HCT116 (cell line): Measurements from ENCODE around the gene ESR2. TPM values are rescaled to one million over a fixed set of nuclear protein-coding genes. Genes with fewer than 3 reads are reported as not detected.
"Not testable (repeated sequence)": the region's sequence is repeated elsewhere in the genome, so short reads cannot be mapped to it uniquely, and the experiment has no call there.

Source experiments
- ATAC-seq: fragments of 200-7000 bp; cut with Tn5 transposase; 2 replicates; pipeline ENCODE4 v1.9.1; 2020; ENCODE audit warnings: mild to moderate bottlenecking, moderate library complexity
- BruUV-seq: library from RNA; stranded (reverse); fragments of 400-500 nt; replicated peaks from 2 replicates; lab custom pipeline; 2021; lab: Mats Ljungman, UMichigan
- CTCF ChIA-PET: fragments of 300-600 bp; sonication (Branson Sonifier 250); formaldehyde crosslinking; loops from one replicate; lab custom pipeline; 2021; ENCODE audit warnings: antibody characterized with exemption; lab: Charles Lee
- POLR2A ChIA-PET: fragments of 300-600, 350-600 bp; sonication (Branson Sonifier 250); formaldehyde crosslinking; loops from one replicate; lab custom pipeline; 2021; ENCODE audit warnings: antibody characterized with exemption; lab: Charles Lee
- RAD21 ChIA-PET, 2 experiments: fragments of 300-600 bp; sonication (Branson Sonifier 250); formaldehyde crosslinking; loops; one replicate each; lab custom pipeline; 2023; ENCODE audit warnings: low total read pairs in 2 of 2; ENCODE audit not compliant: uncharacterized antibody in 2 of 2, unreplicated experiment in 2 of 2, low non-redundant PET in 1 of 2; lab: Charles Lee
- DNase-seq: peaks from one replicate; pipeline ENCODE4 v3.0.0-alpha.2; 2010; ENCODE audit warnings: low read depth, low spot score
- H2AFZ ChIP-seq: fragments of 200-600 bp; shearing (Covaris generic), sonication (generic); 2 replicates; pipeline ENCODE4 v1.6.1; 2017; ENCODE audit warnings: low read depth, mixed run types, mixed read lengths, antibody characterized with exemption, low read length; ENCODE audit not compliant: poor library complexity, severe bottlenecking
- H3K27ac ChIP-seq: 2 replicates; pipeline ENCODE4 v1.5.1; 2012; ENCODE audit warnings: low read depth, low read length
- H3K27me3 ChIP-seq: fragments of 200-600 bp; sonication (generic); 2 replicates; pipeline ENCODE4 v1.6.1; 2016; ENCODE audit warnings: mixed run types, low read length, mixed read lengths; ENCODE audit not compliant: insufficient read depth
- H3K36me3 ChIP-seq, 2 experiments: fragments of 200-500 bp in 1 of 2; fragments of 200-600 bp in 1 of 2; sonication (Bioruptor generic) in 1 of 2; sonication (generic) in 1 of 2; 2 replicates each; pipeline versions ENCODE4 v1.5.1 to v1.6.1; 2014 to 2016; ENCODE audit warnings: low read length in 2 of 2, inconsistent platforms in 1 of 2, mixed read lengths in 1 of 2, mixed run types in 1 of 2; ENCODE audit not compliant: insufficient read depth in 2 of 2, control insufficient read depth in 1 of 2
- H3K4me1 ChIP-seq, 2 experiments: fragments of 200-600 bp in 1 of 2; sonication (generic) in 1 of 2; 2 replicates each; pipeline versions ENCODE4 v1.5.1 to v1.6.1; 2012 to 2017; ENCODE audit warnings: low read length in 2 of 2, inconsistent platforms in 1 of 2, mild to moderate bottlenecking in 1 of 2, mixed read lengths in 1 of 2, mixed run types in 1 of 2, moderate library complexity in 1 of 2; ENCODE audit not compliant: insufficient read depth in 2 of 2, control insufficient read depth in 1 of 2
- H3K4me2 ChIP-seq: fragments of 200-600 bp; sonication (generic); 2 replicates; pipeline ENCODE4 v1.6.1; 2017; ENCODE audit warnings: mixed run types, low read length, mixed read lengths
- H3K4me3 ChIP-seq, 2 experiments: fragments of 200-600 bp in 1 of 2; sonication (generic) in 1 of 2; replicated peaks in 1 of 2; 2 replicates each; pipeline ENCODE4 v1.5.1; 2011 to 2016; ENCODE audit warnings: low read length in 2 of 2, control low read depth in 1 of 2, low read depth in 1 of 2, mild to moderate bottlenecking in 1 of 2, mixed read lengths in 1 of 2, mixed run types in 1 of 2
- H3K79me2 ChIP-seq: fragments of 200-600 bp; sonication (generic); 2 replicates; pipeline ENCODE4 v1.6.1; 2017; ENCODE audit warnings: mild to moderate bottlenecking, mixed run types, low read length, moderate library complexity, mixed read lengths; ENCODE audit not compliant: insufficient read depth
- H3K9ac ChIP-seq: fragments of 200-600 bp; sonication (generic); 2 replicates; pipeline ENCODE4 v1.6.1; 2016; ENCODE audit warnings: low read length, mixed read lengths
- H3K9me2 ChIP-seq: fragments of 200-600 bp; sonication (generic), shearing (Covaris generic); 2 replicates; pipeline ENCODE4 v1.6.1; 2017; ENCODE audit warnings: mixed run types, mild to moderate bottlenecking, moderate library complexity; ENCODE audit not compliant: insufficient read depth
- H3K9me3 ChIP-seq, 2 experiments: fragments of 200-500 bp in 1 of 2; fragments of 200-600 bp in 1 of 2; sonication (Bioruptor generic) in 1 of 2; sonication (generic) in 1 of 2; 2 replicates each; pipeline ENCODE4 v1.6.1; 2014 to 2017; ENCODE audit warnings: low read length in 2 of 2, mixed read lengths in 2 of 2, inconsistent platforms in 1 of 2, low read depth in 1 of 2, mild to moderate bottlenecking in 1 of 2, mixed run types in 1 of 2, moderate library complexity in 1 of 2; ENCODE audit not compliant: control insufficient read depth in 1 of 2, insufficient read depth in 1 of 2
- H4K20me1 ChIP-seq: fragments of 200-600 bp; sonication (generic), shearing (Covaris generic); 2 replicates; pipeline ENCODE4 v1.6.1; 2017; ENCODE audit warnings: mixed run types, mild to moderate bottlenecking, moderate library complexity; ENCODE audit not compliant: insufficient read depth
- CBX3 ChIP-seq: IDR thresholded peaks from 2 replicates; pipeline ENCODE4 v1.6.1; 2012; ENCODE audit warnings: low read depth
- EGR1 ChIP-seq: IDR thresholded peaks from 2 replicates; pipeline ENCODE4 v1.6.1; 2012; ENCODE audit warnings: low read depth
- RAD21 ChIP-seq: IDR thresholded peaks from 2 replicates; pipeline ENCODE4 v1.6.1; 2012; ENCODE audit warnings: low read depth, mild to moderate bottlenecking
- SIN3A ChIP-seq: IDR thresholded peaks from 2 replicates; pipeline ENCODE4 v1.6.1; 2012; ENCODE audit warnings: low read depth
- ZFX ChIP-seq: fragments of 450-650 bp; IDR thresholded peaks from 2 replicates; pipeline ENCODE4 v1.6.1; 2017
- intact Hi-C: fragments of 100-400 bp; cut with micrococcal nuclease; formaldehyde crosslinking; loops from 2 replicates; pipeline ENCODE4 v1.10.0; 2022
- total RNA-seq: library from RNA; stranded (reverse); gene quantifications from one replicate; pipeline ENCODE4 v1.2.1, GENCODE V29; 2021; ENCODE audit not compliant: unreplicated experiment
- TF ChIP-seq, protein P1 (sequence below), 3 experiments: fragments of 200-600 bp in 1 of 3; sonication (generic) in 1 of 3; IDR thresholded peaks in 2 of 3; conservative IDR thresholded peaks in 1 of 3; 2 replicates each; pipeline ENCODE4 v1.5.1; 2012 to 2017; ENCODE audit warnings: low read depth in 2 of 3, low read length in 2 of 3, antibody characterized with exemption in 1 of 3, borderline replicate concordance in 1 of 3, control low read depth in 1 of 3, mild to moderate bottlenecking in 1 of 3, mixed read lengths in 1 of 3, mixed run types in 1 of 3, moderate library complexity in 1 of 3; ENCODE audit not compliant: insufficient read depth in 1 of 3

Gene ESR2
- total RNA-seq, 1 experiment from 2014 or later: 0.32 TPM

DNA sequence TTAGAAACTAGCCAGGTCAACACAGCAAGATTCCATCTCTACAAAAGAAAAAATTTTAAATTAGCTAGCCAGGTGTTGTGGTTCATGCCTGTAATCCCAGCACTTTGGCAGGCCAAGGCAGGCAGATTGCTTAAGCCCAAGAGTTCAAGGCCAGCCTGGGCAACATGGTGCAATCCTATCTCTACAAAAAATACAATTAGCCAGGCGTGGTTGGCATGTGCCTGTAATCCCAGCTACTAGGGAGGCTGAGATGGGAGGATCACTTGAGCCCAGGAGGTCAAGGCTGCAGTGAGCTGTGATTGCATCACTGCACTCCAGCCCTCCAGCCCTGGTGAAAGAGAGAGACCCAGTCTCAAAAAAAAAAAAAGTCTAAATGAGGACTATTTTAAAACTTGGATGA is 24.5 kb upstream of the ESR2 start:
- intact Hi-C loops, RAD21 ChIA-PET, BruUV-seq, H3K4me2 ChIP-seq, H3K4me1 ChIP-seq, ATAC-seq, H3K9me3 ChIP-seq, H3K9me2 ChIP-seq, POLR2A ChIA-PET, H3K27ac ChIP-seq, H3K9ac ChIP-seq, H4K20me1 ChIP-seq, H3K79me2 ChIP-seq, H3K4me3 ChIP-seq, DNase-seq, H3K27me3 ChIP-seq, H3K36me3 ChIP-seq: not testable (repeated sequence)
- CTCF ChIA-PET: interaction anchor here (0.7 kb wide), 1 partner anchor 162 kb away, joined by 3 read pairs; no protein-coding TSS in a partner anchor
- peak overlapping the region; percentile 68 for H2AFZ ChIP-seq

DNA sequence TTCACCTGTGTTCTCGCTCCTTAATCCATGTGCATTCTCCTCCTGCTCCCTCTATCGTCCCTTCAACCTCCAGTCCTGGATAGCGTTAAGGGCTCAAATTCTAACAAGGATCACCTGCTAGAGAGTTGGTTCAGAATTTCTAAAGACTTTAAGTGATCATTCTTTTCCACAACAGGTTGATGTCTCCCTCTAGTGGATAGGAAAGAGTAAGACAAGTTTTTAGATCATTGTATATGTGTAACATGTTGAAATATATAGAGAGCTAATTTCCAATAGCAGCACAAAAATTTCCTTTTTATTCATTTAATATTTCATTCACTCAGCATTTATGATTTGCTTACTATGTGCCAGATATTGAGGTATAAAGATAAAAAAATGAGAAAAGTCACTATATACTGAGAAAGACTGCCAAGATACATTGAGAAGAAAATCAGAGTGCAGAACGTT is 9.3 kb upstream of the ESR2 start:
- RAD21 ChIA-PET: interaction anchor here (0.6 to 1.2 kb wide), 5 partner anchors 34 to 593 kb away, joined by 3 to 5 read pairs (median 3); no protein-coding TSS in a partner anchor
- POLR2A ChIA-PET: no interaction called here
- no peaks in the 10 kb centered on the region for H3K9me3 ChIP-seq
- H3K9me2 ChIP-seq: no peaks in the 10 kb centered on the region
- H2AFZ ChIP-seq: peak overlapping the region; percentile 67
- no peak for TF ChIP-seq EGR1
- TF ChIP-seq SIN3A: no peak
- TF ChIP-seq, protein P1, sequence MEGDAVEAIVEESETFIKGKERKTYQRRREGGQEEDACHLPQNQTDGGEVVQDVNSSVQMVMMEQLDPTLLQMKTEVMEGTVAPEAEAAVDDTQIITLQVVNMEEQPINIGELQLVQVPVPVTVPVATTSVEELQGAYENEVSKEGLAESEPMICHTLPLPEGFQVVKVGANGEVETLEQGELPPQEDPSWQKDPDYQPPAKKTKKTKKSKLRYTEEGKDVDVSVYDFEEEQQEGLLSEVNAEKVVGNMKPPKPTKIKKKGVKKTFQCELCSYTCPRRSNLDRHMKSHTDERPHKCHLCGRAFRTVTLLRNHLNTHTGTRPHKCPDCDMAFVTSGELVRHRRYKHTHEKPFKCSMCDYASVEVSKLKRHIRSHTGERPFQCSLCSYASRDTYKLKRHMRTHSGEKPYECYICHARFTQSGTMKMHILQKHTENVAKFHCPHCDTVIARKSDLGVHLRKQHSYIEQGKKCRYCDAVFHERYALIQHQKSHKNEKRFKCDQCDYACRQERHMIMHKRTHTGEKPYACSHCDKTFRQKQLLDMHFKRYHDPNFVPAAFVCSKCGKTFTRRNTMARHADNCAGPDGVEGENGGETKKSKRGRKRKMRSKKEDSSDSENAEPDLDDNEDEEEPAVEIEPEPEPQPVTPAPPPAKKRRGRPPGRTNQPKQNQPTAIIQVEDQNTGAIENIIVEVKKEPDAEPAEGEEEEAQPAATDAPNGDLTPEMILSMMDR (IDR thresholded peaks at IDR 0.05 in 2 of 3, conservative IDR thresholded peaks at IDR 0.05 in 1 of 3; ENCODE audit: borderline replicate concordance in 1 of 3, insufficient read depth in 1 of 3, low read depth in 2 of 3, low read length in 2 of 3): peak; percentile 71 to 91 (median 86)
- TF ChIP-seq CBX3: no peak
- TF ChIP-seq ZFX: no peak
- peak; percentile 92 for TF ChIP-seq RAD21
- H3K4me2 ChIP-seq: peak overlapping the region; percentile 4; the same call in 1 of the 2 replicates
- no peaks in the 10 kb centered on the region for H3K4me1 ChIP-seq
- CTCF ChIA-PET: interaction anchor here (0.6 to 3.6 kb wide), 21 partner anchors 8 to 995 kb away, joined by 3 to 29 read pairs (median 5); no protein-coding TSS in a partner anchor
- ATAC-seq (peak; percentile 95), DNase-seq (peak; percentile 74)
- H3K36me3 ChIP-seq: no peaks in the 10 kb centered on the region
- no peak overlapping the region for H3K4me3 ChIP-seq
- H3K9ac ChIP-seq: no peak overlapping the region
- no peak overlapping the region for H3K27ac ChIP-seq
- no TSS peak for BruUV-seq
- intact Hi-C loops: loop anchor here (1.0 to 10.0 kb wide), 3 partner anchors 293 to 915 kb away; partner anchors contain the start of gene WDR89
- H4K20me1 ChIP-seq: no peaks in the 10 kb centered on the region
- no peaks in the 10 kb centered on the region for H3K27me3 ChIP-seq
- H3K79me2 ChIP-seq: no peaks in the 10 kb centered on the region
